GM18907 (cell line): Measurements from ENCODE around the gene CD52.
A peak's percentile ranks its signal among the peaks of the same experiment; 100 is the strongest.

Experiments used
- ATAC-seq: cut with Tn5 transposase; IDR thresholded peaks from one replicate; pipeline ENCODE4 v1.9.1; 2021; ENCODE audit warnings: mild to moderate bottlenecking, moderate library complexity; ENCODE audit not compliant: unreplicated experiment

The CD52 gene

DNA sequence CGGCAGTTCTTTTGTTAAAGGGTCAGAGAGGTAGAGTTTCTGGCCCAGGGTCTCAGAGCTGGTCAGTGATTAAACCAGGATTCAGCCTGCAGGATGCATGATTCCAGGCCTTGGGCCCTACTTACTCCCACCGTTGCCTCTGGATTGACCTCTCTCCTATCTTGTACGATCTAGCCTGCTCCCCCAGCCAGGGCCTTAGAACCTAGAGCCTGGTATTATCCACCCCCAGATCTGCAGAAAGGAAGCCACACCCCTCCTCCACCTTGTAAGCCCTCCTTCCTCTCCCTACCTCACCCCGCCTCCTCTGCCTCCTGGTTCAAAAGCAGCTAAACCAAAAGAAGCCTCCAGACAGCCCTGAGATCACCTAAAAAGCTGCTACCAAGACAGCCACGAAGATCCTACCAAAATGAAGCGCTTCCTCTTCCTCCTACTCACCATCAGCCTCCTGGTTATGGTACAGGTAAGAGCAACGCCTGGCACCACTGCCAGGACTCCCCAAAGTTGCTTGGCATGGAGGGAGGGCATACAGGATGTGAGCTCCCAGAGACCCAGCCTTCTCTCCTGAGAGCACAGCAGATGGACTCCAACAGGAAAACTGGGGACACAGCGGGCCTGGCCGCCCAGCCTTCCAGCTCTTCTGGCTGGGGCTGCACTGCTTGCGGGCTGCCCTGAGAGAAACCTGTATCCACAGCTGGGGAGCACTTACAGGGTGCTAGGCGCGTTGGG is at the start of gene CD52:
TSS of gene CD52 (plus strand) at position 347 of the 726 bp plus-strand sequence. CDS start at position 407, 60 bp downstream.
- ATAC-seq, result no peak

DNA sequence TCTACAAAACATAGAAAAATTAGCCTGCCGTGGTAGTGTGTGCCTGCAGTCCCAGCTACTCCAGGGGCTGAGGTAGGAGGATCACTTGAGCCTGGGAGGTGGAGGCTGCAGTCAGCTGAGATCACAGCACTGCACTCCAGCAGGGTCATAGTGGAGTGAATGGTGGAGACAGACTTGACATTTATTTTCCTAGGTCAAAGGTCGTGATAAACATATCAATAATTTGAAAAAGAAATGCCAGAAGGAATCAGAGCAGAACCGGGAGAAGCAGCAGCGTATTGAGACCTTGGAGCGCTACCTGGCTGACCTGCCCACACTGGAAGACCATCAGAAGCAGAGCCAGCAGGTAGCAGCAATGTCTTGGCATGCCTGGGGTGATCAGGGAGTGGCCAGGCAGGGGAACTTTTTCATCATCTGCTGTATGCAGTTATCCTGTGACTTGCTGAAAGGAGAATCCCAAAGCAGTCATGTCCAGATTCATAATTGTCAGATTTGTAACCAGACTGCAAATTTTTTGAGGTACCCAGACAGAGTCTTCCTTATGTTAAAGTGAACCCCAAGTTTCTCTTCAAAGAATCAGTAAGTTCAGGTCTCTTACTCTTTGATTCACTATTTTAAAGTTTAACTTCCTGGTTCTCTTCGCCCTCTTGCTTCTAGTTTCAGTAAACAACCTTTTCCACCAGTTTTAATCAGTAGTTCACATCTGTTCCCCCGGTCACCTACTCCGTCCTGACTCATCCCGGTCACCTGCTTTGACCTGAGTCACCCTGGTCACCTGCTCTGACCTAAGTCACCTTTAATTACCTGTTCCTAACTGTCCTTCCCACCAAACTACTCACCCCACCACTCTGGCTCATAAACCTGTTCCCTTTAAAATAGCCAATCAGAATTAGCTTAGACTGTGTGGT is 49.2 kb upstream of the CD52 start:
- no peak for ATAC-seq

DNA sequence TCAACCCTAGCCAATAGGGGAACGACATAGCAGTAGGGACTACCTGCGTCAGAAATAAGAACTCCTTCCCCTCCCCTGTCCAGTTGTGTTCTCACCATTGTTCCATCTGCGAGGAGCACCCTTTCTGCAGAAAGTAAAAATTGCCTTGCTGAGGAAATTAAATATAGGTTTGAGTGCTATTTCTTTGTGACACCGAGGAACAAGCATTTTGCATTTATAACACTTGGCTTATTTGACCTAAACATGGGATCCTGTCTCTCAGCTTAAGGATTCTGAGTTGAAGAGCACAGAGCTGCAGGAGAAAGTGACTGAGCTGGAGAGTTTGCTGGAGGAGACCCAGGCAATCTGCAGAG is 48.6 kb upstream of the CD52 start:
- no peak for ATAC-seq

- no peak for ATAC-seq
Measured at GRCh38 chr1:26274801-26275425, 42.8 kb upstream of the CD52 start.

- ATAC-seq, result peak; percentile 44
Measured at GRCh38 chr1:26275580-26276431, 42.0 kb upstream of the CD52 start.

GRCh38 chr1:26276432-26276838 is 41.3 kb upstream of the CD52 start:
- no peak for ATAC-seq

DNA sequence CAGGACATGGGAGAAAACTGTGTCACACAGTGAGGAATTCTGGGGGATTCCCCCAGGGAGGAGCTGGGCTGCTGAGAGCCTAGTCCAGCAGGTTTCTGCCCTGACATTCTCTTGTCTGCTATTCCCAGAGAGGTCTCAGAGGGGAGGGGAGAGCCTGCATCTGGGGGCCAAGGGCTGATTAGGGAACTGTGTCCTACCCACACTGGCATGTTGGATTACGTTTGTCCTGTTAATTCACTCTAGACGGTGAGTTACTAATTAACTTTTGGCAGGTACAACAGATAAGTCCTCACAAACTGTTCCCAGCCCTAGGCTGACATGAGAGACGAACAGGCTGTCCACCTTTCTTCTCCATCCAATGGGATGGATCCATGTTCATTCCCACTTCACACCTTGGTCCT is 40.5 kb upstream of the CD52 start:
- no peak for ATAC-seq

DNA sequence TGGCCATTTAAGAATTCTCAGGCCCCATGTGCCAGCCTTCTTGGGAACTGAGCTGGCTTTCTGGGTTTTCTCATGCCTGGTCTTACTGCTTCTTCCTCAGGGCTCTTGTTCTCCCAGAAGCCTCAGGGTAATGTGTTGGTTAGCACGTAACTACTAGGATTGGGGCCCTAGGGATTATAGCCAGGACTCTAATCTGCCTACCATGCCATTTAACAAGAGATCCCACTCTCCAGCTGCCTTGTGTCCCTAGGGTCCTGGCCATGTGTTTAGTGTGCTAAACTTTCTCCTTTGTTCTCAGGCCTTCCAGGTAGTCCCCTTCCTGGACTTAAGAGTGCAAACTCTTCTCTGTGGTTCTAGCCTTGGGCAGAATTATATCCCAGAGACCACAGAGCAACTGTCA is 40.0 kb upstream of the CD52 start:
- ATAC-seq, result no peak

- no peak for ATAC-seq
Measured at GRCh38 chr1:26278303-26278702, 39.5 kb upstream of the CD52 start.

DNA sequence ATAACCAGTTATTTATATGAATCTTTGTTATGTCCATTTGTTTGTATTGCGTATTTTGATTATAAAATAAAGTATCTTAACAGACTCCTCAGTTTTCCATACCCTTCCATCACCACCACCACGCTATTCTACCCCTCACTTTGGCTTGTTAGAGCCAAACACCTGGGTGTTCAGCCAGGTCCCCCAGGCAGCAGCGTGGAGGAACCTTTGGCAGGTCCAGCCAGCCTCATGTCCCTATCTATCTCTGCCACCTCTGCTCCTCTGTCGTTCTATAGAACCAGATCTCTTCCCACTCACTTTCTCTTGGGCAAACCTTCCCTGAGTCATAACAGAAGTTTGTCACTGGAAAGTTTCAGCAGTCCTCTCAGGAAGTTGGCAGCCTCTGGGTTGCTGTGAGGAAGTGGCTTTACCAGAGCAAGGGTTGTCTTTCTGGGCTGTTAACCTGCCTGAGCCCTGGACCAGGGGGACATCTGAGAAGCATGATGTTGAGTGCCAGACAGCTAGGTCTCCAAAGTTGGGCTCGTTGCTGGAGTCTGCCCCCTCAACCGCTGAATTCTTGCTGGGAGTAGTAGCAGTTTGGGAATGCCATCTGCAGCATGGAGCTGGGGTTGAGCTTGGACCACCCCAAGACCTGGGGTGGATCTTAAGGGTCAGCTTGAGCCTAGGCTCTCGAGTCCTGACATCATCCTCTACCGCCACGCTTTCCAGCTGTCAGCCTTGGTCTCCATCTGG is 38.9 kb upstream of the CD52 start:
- ATAC-seq, result no peak

DNA sequence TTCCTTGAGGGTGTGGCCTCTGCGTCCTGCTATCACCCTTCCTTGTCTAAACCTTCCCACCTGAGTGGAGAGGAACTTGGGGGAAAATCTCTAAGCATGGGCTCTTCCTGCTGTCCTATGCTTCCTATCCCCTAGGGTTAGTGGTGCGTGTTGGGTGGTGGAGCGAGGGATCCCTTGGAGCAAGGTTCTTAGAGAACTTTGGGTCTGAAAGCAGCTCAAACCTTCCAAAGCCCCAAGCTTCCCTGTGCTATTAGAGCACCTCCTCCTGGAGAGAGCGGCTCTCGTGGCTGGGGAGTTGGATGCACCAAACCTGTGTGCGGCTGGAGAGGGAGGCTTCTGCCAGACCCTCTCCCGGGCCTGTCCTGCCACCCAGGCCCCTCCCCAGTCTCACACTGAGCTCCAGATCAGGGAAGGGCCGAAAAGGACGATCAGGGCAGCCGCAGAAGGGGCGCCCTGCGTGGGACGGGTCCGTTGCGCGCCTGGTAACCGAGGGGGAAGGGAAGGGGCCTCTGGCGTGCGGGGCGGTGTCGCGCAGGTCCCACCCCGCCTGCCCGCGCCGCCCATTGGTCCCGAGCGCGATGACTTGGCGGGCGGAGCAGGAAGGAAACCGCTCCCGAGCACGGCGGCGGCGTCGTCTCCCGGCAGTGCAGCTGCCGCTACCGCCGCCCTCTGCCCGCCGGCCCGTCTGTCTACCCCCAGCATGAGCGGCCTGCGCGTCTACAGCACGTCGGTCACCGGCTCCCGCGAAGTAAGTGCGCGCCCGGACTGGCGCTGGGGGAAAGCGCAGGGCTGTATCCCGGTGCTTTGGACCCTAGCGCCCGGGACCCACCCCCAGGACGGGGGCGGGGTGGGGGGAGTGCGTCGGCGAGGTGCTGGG is 38.1 kb upstream of the CD52 start, which contains the start of gene SH3BGRL3:
TSS of gene SH3BGRL3 (plus strand) at position 631 of the 877 bp plus-strand sequence. CDS start at position 701, 70 bp downstream.
- ATAC-seq, result peak; percentile 47

DNA sequence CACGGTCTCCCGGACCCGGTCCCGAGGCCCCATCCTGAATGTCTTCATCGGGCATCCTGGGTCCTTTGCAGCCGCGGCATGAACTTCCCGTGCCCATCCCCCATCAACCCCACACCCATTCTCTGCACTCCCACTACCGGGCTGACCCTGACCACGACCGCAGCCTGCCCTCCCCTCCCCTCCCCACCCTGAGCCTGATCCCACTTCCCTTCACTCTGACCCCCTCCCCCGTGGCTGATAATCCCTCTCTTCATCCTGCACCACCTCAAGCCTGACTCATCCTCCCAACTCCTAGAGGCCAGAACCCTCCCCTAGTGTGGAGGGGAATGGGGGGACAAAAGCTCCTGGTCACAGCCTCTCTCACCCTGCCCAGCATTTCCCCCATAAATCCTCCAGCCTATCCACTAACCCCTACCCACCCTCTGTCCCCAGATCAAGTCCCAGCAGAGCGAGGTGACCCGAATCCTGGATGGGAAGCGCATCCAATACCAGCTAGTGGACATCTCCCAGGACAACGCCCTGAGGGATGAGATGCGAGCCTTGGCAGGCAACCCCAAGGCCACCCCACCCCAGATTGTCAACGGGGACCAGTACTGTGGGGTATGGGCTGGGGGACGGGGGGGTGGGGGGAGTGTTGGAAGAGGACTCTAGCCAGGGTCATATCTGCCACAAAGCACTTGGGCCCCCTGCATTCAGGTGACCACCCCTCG is 37.3 kb upstream of the CD52 start:
- ATAC-seq, result no peak

- ATAC-seq, result no peak
Measured at GRCh38 chr1:26281091-26281958, 36.4 kb upstream of the CD52 start.

DNA sequence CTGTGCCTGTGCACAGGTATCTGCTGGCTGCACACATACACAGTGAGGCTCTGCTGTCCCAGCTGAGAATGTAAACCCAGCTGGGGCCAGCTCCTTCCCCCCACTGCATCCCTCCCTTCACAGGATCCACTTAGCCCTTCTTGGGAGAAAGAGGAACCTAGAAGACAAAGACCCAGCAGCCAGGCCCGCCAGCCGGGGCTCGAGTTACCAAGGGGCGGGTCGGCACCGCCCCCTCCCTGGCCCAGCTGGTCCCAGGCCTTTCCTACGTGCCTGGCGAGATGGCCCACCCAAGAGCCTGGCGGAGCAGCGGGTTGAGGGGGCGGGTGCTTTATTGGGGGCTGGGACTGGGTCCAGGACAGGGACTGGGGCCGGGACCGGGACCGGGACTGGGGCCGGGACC is 35.8 kb upstream of the CD52 start:
- no peak for ATAC-seq

DNA sequence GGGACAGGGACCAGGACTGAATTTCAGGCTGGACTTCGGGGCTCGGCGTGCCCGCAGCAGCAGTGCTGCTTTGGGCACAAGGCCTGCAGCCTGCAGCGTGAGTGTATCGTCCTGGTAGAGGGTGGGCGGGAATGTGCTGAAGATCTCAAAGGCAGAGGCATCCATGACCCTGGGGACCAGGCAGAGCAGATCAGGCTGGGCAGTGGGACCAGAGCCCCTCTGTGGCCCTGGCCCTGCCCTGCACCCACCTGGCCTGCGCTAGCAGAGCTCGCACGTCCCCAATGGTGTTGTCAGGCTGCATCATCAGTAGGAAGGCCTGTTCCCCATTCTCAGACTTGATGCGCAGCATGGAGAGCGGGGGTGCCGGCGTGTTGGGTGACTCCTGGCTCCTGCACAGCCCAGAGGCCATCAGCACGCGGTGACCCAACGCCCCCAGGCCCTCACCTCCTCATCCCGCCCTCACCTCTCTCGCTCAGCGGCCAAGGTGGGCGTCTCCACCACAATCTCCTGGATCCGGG is 35.3 kb upstream of the CD52 start:
- ATAC-seq, result no peak

DNA sequence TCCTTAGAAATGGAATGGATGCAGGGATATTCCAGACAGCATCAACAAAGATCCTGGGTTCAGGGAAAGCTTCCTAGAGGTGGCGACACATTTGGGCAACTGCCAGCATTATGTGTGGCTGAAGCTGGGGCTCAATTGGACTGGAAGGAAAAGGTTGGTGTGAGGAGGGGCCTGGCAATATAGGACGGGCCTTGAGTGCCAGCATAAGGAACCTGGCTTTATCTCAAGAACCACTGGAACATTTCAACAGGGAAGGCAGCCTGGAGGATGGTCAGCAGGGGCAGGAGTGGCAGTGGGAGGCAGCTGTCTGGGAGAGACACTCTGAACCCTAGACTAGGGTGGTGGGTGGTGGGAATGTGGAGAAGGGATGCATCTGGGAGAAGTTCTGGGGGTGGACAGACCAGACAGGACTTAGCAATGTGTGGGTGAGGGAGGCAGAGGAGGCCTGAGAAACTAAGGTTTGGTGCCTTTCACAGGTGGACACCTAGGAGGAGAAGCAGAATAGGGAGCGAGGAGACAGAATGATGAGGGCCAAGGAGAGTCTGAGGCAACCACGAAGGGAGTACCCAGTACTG is 34.4 kb upstream of the CD52 start:
- ATAC-seq, result no peak
